ENCODE data around the gene IL17RB.

IL17RB gene

GRCh38 chr3:53858096-53858741 lies 11.9 kb downstream of the IL17RB start:
- in situ Hi-C loops (cut with HindIII; ENCODE audit: low sequenced_read_pairs), result no loop called here

GRCh38 chr3:53859178-53859577 lies 12.8 kb downstream of the IL17RB start:
- in situ Hi-C loops (cut with HindIII; ENCODE audit: low sequenced_read_pairs), result no loop called here

- in situ Hi-C loops (cut with HindIII; ENCODE audit: low sequenced_read_pairs), result no loop called here
Measured at GRCh38 chr3:53860196-53860595, 13.8 kb downstream of the IL17RB start.

- in situ Hi-C loops (cut with HindIII; ENCODE audit: low sequenced_read_pairs), result no loop called here
Measured at GRCh38 chr3:53862241-53862640, 15.9 kb downstream of the IL17RB start.

DNA sequence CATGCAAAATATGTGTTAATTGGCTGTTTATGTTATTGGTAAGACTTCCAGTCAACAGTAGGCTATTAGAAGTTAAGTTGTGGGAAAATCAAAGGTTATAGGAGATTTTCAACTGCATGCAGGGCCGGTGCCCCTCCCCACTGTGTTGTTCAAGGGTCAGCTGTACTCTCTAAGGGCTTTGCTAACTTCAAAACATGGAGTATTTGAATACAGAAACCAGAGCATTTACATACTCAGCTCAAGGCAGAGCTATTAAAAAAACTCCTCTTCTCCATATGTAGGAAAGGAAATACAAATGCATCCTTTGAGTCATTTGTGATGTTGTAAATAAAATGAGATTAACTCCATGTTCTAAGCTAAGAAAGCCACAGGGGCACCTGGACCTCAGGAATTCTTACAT lies 16.8 kb downstream of the IL17RB start:
- in situ Hi-C loops (cut with HindIII; ENCODE audit: low sequenced_read_pairs), result no loop called here

DNA sequence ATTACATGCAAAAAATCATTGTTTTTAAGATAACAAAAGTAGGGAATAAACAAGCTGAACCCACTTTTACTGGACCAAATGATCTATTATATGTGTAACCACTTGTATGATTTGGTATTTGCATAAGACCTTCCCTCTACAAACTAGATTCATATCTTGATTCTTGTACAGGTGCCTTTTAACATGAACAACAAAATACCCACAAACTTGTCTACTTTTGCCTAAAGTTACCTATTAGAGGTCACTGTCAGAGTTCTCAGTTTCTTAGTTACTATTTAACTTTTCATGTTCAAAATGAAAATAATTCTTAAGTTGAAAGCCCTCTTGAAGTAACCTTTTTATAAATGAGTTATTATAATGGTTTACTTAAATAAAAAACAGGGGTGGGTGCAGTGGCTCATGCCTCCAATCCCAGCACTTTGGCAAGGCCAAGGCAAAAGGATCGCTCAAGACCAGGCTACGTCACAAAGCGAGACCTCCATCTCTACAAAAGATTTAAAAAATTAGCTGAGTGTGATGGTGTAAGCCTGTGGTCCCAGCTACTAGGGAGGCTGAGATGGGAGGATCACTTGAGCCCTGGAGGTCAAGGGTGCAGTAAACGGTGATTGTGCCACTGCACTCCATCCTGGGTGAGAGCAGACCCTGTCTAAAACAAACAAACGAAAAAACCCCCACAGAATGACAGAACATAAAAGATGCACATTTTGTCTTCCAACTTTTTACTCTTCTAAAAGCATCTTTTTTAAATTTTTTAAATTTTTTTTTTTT lies 19.5 kb downstream of the IL17RB start:
- in situ Hi-C loops (cut with HindIII; ENCODE audit: low sequenced_read_pairs), result no loop called here

- in situ Hi-C loops (cut with HindIII; ENCODE audit: low sequenced_read_pairs), result no loop called here
Measured at GRCh38 chr3:53880396-53881345, 34.3 kb downstream of the IL17RB start.

DNA sequence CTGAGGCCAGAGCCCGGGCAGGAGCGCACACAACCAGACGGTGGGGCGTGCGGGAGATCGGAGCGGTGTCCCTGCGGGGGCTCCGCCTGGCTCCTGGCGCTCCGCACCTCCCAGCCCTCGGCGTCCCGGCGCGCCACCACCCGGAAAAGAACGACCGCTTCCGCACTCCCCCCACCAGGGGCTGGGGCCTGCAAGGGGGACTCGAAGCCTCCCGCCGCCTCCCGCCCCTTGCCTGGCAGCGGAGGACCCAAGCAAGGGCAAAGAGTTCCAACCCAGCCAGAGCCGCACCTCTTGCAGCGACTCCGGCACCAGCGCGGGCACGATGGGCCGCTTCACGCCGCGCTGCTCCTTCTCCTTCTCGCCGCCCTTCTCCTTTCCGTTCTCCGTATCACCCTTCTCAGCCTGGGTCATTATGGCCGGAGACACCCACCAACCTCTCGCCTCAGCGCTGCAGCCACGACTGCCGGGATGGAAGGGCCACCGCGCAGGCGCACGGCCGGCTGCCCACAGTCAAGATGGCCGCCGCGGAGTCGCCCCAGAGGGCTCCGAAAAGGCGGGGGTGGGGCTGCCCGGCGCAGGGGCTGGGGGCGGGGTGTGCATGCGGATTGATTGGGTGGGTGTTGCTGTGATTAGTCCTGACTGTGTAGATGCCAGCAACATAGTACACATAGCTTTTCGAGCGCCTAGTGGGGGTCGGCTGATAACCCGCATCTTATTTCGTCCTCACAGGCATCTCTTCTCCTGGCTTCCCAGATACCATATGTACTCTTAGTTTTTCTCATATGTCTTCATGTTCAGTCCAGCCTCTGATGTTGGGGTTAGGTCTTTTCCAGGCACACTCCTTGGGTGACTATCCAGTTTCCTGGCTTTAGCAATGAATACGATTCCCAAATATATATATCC lies 35.6 kb downstream of the IL17RB start, which contains the start of gene ACTR8:
TSS of gene ACTR8 (minus strand) at position 462 of the 903 bp plus-strand sequence. CDS start at position 411, 51 bp downstream.
- in situ Hi-C loops (cut with HindIII; ENCODE audit: low sequenced_read_pairs), result no loop called here

DNA sequence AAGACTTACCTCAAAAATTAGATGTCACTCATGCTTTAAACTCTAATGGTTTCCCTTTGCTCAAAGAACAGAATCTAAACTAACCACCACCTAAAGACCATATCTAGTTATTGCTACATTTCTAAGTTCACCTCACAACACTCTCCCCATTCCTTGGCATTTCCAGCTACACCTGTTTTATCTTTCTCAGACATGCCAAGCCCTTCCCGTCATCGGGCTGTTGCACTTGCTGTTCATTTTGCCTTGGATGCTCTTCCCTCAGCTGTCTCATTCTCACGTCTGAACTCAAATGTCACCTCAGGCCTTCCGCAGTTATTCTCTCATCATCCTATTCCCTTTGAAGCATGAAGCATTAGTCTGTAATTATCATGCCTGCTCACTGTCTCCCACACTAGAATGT lies 36.6 kb downstream of the IL17RB start:
- in situ Hi-C loops (cut with HindIII; ENCODE audit: low sequenced_read_pairs), result no loop called here

DNA sequence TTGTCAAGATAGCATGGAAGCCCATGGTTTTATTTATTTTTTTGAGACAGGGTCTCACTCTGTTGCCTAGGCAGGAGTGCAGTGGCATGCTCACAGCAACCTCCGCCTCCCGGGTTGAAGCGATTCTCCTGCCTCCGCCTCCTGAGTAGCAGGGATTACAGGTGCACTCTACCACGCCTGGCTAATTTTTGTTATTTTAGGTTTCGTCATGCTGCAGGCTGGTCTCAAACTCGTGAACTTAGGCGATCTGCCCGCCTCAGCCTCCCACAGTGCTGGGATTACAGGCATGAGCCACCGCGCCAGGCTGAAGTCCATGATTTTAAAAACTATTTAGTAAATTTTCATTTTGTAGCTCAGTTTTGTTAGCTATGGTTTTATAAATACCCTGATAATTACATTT lies 38.3 kb downstream of the IL17RB start:
- in situ Hi-C loops (cut with HindIII; ENCODE audit: low sequenced_read_pairs), result no loop called here

GRCh38 chr3:53885239-53885638 lies 38.9 kb downstream of the IL17RB start:
- in situ Hi-C loops (cut with HindIII; ENCODE audit: low sequenced_read_pairs), result no loop called here

DNA sequence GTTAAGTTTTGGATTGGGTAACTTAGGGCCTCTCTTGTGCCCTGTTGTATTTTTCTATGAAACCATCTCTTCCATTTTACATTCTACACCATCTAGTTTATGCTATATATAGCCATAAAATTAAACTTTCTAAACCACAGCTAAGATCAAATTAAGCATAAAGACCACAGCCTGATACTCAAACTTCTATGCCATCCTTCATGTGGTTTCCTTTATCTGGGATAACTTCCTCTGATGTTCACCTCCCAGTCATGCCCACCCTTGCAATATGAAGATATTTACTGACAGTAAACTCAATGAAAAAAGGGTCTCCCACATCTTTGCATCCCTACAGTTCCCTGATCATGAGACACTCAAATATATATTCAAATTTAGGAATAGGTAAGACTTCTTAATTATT lies 41.1 kb downstream of the IL17RB start:
- in situ Hi-C loops (cut with HindIII; ENCODE audit: low sequenced_read_pairs), result no loop called here

- in situ Hi-C loops (cut with HindIII; ENCODE audit: low sequenced_read_pairs), result no loop called here
Measured at GRCh38 chr3:53888232-53888631, 41.9 kb downstream of the IL17RB start.

GRCh38 chr3:53890726-53891475 lies 44.5 kb downstream of the IL17RB start:
- in situ Hi-C loops (cut with HindIII; ENCODE audit: low sequenced_read_pairs), result no loop called here

DNA sequence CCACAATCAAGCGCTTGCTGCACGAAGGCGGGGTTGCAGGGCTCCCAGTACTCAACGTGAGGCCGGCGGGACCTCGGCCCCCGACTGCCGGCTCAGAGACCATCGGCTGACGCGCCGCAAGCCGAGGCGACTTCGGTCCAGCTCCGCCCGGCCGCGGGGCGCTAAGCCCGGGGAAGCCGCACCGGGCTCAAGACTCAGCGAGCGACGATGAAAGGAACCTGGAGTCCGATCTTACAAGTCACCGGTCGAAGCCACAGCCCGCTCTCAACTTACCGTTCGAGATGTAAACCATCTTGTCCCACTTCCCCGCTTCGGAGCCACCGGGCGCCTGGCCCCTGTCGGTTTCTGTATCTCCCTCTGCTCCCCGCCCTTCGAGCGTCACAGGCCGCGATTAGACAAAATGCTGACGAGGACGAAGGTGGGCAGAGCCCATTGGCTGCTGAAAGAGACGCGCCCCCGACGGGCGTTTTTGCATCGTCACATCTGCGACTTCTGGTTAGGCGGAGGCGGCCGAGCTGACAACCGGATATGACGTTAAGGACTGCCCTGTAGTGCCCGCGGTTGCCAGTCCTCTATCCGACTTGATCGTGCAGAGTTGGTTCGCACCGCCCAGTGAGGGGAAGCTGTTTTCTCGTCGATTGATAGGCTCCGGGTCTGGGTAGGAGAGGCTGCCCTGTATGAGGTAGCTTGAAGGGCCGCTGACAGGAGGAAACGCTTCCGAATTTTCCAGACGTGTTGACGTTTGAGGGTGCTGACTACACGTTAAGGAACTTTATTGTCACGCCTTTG lies 45.3 kb downstream of the IL17RB start, which contains the start of gene SELENOK:
TSS of gene SELENOK (minus strand) at position 363 of the 789 bp plus-strand sequence.
- in situ Hi-C loops (cut with HindIII; ENCODE audit: low sequenced_read_pairs), result no loop called here

- in situ Hi-C loops (cut with HindIII; ENCODE audit: low sequenced_read_pairs), result no loop called here
Measured at GRCh38 chr3:53892286-53892637, 45.9 kb downstream of the IL17RB start.

- in situ Hi-C loops (cut with HindIII; ENCODE audit: low sequenced_read_pairs), result no loop called here
Measured at GRCh38 chr3:53899750-53900149, 53.4 kb downstream of the IL17RB start.

DNA sequence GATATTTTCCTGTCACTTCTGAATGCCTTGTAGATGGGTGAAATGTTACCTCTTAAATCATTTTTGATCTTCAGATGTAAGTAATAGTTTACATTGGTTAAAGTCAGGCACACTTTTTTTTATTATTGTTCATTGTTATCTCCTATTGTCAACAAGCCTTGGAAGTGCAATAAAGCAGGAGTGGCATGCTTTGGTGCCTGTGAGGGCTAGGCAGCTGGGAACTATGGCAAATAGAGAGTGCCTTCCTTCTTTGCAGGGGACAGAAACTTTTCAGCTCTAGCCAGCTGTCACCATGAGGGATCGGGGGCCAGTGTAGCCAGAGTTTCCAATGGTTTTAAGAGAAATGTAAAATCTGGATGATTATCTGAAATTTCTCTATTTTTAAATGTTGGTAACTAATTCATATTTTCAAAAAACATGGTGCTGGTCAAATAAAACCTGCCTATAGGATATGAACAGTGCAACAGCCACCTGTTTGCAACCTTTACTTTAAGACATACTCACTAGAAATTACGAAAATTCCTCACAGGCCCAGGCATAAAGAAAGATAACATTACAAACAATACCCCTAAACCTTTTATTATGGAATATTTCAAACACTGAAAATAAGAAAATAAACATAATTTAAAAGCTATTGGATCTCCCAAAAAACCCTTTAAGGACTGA lies 54.4 kb downstream of the IL17RB start:
- in situ Hi-C loops (cut with HindIII; ENCODE audit: low sequenced_read_pairs), result no loop called here
